Hindlimb muscle (tissue), 1 donor: ENCODE data around the gene KCTD10. TPM values are rescaled to one million over a fixed set of nuclear protein-coding genes. Genes with fewer than 3 reads are reported as not detected.

ENCODE experiments used
- DNase-seq: peaks from one replicate; pipeline ENCODE4 v3.0.0-alpha.2; 2013
- polyA plus RNA-seq: library from polyadenylated mRNA; unstranded; fragments of 120-200 nt; gene quantifications from one replicate; pipeline ENCODE4 v1.2.1, GENCODE V29; 2013; ENCODE audit not compliant: insufficient read length

KCTD10 gene
- polyA plus RNA-seq = 32.6 TPM

- DNase-seq = peak; percentile 92
Observed at GRCh38 chr12:109477185-109477962, at the start of gene KCTD10, which contains the start of gene UBE3B. TSS of gene KCTD10 (minus strand) at chr12:109477300. CDS start at chr12:109477262, 38 bp downstream. TSS of gene UBE3B (plus strand) at chr12:109477634. CDS start at chr12:109483552, 5,918 bp downstream.

DNA sequence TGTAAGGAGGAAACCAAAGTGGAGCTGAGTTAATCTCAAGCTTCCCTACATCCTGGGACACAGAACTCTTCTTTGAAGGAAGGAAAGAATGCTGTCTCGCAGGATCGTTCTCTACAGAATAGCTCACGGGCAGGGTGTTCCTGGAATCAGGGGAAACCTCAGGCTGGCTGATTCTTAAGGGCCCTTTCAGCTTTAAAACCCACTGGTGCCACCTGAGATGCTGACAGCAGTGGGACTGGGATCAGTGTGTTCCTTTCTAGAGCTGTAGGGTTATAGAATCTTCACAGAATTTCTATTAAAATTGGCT, 48.1 kb upstream of the KCTD10 start:
- no peak for DNase-seq

GRCh38 chr12:109524466-109525278, 47.6 kb upstream of the KCTD10 start:
- DNase-seq = no peak

DNA sequence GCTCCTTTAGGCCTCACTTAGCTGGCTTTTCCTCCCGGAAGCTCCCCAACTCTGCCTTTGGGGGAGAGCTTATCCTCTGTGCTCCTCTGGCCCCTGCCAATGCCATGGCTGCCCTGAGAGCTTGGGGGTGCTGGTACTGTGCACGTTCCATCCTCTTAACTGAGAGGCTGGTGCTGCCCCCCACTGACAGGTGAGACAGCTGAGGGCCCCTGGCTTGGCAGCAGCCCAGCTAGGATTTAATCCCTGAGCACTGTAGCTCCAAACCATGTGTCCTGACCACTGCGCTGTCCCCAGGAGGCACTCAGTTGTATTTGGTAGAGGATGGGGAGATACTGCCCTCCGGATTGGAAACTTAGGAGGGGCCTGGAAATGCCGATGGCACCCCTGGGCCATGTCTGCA, 46.4 kb upstream of the KCTD10 start:
- DNase-seq = no peak

DNA sequence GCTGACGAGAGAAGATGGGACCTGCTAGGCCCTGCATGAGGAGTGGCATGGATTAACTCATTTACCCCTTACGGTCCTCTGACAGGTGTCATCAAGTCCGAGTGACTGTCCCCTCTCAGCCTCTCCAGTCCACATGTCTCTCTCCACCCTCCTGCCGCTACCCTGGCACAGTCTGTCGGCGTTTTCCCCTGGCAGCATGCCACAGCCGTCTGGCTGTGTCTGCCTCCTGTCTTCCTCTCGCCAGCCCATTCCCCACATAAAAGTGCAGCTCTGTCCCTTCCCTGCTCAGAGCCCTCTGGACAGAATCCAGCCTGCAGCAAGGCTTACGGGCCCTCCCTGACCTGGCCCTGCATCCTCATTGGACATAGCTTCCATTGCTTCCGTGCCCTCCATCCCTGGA, 46.0 kb upstream of the KCTD10 start:
- DNase-seq = no peak

GRCh38 chr12:109521831-109522230, 44.7 kb upstream of the KCTD10 start:
- no peak for DNase-seq

- DNase-seq = no peak
Observed at GRCh38 chr12:109519787-109520186, 42.7 kb upstream of the KCTD10 start.

DNA sequence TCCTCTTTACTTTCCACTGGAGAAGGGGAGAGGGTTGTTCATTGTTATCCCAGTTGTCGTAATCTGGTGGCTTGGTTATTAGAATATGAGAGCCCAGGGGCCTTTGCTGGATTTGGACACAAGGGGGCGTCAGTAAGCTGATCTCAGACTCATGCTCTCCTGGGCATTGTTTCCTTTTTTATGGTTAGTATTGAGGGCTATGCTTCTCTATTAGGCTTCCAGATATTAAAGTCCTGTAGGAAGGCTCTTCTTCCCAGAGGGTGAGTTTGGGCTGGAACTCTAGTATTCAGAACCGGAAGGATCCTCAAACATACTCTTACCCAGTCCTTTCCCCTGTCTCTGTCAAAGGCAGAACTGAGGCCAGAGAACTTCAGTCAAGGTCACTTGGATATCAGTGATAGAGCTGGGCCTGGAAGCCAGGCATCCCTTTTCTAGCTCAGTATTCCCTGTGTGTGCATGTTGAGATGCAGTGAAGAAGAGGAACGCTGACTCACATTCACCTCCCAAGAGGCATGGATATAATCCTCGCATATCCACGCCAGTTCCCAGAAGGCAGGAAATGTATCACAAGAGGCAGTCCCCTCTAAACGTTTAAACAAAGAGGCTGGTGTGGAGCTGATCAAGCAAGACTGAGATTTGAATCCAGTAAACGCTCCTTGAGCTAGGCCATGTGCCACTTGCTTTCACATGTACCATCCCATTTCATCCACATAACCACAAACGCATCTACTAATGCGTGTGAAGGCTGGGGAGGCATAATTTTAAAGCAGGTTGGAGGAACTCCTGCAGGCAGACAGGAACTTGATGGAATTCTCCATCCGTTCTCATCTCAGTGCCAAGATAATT, 41.9 kb upstream of the KCTD10 start:
- DNase-seq = peak; percentile 29

- DNase-seq = no peak
Observed at GRCh38 chr12:109517619-109518018, 40.5 kb upstream of the KCTD10 start.

DNA sequence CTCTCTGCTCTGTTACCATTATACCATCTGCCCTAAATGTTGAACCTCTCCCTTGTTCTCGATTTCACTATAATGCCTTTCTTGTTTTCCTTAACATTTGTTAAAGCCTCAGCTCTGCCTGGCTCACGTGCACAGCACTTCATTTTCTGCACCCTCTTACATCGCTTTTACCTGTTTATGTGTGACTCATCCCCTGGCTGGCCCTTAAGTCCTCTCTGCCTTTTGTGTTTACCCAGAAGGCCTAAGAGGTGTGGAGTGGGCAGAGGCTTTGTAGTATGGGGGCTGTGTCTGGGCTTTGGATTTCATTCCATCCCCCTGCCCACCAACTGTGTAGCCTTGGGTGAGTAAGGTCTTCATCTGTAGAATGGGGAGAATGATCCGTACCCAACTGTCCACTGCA, 36.9 kb upstream of the KCTD10 start:
- no peak for DNase-seq

- no peak for DNase-seq
Observed at GRCh38 chr12:109513051-109513450, 36.0 kb upstream of the KCTD10 start.

DNA sequence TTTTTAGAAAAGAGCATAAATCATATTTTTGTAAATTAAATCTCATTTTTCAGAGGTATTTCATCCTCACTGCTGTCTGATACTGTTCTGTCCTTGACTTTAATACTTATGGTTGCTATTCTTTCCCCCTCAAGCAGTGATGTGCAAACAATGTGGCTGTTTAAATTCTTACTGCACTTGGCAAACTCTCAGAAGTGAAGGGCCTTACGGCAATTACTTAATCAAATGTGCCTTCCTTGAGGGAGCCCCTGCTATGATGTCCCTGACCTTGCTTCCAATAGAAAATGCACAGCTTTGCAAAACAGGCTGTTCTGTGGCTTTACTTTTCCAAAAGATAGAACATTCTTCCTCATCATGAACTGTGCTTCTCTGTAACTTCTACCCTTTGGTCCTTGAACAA, 35.5 kb upstream of the KCTD10 start:
- DNase-seq = no peak

DNA sequence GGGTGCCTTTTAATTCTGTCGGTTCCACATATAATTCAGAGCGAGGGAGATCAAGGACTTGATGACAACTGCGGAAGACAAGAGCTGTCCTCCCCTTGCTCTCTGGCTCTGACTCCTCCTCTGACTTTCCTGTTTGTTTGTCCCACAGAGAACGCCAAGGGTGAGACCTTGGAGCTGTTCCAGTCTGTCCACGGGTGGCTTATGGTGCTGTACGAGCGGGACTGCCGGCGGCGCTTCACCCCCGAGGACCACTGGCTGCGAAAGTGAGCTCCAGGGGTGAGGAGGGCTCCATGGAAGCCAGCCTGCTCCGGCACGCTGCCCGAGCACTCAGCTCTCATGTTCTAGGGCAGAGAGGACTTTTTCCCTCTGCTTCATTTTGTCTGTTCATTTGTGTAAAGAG, 33.1 kb upstream of the KCTD10 start:
- DNase-seq = no peak

DNA sequence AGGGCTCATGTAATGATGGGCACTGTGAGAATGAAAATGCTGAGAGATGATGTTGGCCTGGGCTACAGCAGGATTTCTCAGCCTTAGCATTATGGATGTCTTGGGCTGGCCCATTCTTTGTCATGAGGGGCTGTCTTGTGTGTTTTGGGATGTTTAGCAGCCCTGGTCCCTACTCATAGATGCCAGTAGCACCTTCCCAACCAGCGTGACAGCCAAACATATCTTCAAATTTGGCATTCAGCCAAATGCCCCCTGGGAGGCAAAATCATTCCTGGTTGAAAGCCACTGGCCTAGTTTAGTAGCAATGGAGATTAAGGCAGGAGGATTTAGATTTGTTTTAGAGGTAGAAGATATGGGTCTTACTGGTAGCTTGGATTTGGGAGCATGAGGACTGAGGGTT, 27.0 kb upstream of the KCTD10 start:
- no peak for DNase-seq

GRCh38 chr12:109503611-109504010, 26.5 kb upstream of the KCTD10 start:
- no peak for DNase-seq

- DNase-seq = no peak
Observed at GRCh38 chr12:109502332-109502731, 25.2 kb upstream of the KCTD10 start.

- DNase-seq = no peak
Observed at GRCh38 chr12:109501299-109501698, 24.2 kb upstream of the KCTD10 start.

- no peak for DNase-seq
Observed at GRCh38 chr12:109500406-109501185, 23.5 kb upstream of the KCTD10 start.

DNA sequence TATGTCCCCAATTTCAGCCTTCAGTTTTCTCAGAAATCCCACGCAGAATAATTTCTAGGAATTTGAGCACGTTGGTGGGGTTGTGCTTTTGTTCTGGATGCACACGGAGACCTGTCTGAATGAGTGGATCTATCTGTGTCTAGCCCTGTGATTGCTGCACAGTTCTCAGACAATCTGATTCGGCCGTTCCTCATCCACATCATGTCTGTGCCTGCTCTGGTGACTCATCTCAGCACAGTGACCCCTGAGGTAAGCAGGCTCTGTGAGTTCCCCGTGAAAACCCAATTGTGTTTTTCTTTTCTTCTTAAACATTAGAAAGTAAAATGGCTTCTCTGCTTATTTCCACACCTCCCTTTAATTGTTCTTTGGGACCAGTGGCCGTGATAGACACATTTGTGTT, 20.6 kb upstream of the KCTD10 start:
- no peak for DNase-seq

DNA sequence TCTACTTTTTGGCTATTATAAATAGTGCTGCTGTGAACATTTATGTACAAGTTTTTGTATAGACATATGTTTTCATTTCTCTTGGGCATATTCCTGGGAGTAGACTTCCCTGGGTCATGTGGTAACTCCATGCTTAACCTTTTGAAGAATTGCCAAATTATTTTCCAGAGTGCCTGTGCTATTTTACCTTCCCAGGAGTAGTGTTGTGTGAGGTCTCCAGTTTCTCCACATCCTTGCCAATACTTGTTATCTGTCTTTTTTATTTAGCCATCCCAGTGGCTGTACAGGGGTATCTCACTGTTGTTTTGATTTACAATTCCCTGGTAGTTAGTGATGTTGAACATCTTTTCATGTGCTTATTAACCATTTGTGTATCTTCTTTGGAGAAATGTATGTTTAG, 19.2 kb upstream of the KCTD10 start:
- no peak for DNase-seq

GRCh38 chr12:109495012-109495411, 17.9 kb upstream of the KCTD10 start:
- DNase-seq = no peak

GRCh38 chr12:109494348-109494881, 17.3 kb upstream of the KCTD10 start:
- no peak for DNase-seq
